Measurements from ENCODE around the gene NHEJ1. TPM values are rescaled to one million over a fixed set of nuclear protein-coding genes. Genes with fewer than 3 reads are reported as not detected.

NHEJ1 gene
- total and polyA plus RNA-seq, 2 of the 13 experiments (the other 11 are each of a cell fraction or from before 2014, with no cell fraction given), result 30.0 to 30.7 TPM

DNA sequence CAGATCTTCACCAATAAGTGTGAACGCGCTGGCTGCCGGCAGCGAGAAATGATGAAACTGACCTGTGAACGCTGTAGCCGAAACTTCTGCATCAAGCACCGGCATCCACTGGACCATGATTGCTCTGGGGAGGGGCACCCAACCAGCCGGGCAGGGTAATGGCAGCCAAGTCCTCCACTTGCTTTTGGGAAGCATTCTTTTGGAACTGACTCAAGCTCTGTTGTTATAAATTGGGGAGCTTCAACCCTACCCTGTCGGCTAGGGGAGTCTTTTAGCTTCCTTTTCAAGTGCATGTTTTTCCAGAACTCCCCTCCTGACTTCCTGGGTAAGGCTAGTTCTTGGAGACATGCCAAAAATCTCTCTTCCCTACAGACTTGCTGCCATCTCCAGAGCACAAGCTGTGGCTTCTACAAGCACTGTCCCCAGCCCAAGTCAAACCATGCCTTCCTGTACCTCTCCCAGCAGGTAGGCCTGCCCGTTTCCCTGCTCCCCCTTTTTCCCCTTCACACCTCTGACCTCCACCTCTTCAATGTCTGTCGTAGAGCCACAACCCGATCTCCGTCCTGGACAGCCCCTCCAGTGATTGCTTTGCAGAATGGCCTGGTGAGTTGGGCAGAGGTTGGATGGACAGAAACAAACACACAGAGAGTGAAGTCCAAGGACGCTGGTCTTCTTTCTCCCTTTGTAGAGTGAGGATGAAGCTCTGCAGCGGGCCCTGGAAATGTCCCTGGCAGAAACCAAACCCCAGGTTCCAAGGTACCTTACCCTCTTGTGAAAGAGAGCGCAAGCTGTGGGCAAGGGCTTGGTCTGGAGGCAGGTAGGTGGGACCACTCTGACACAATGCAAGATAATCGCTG is 47.5 kb upstream of the NHEJ1 start (continued):
- TF ChIP-seq ELF4 (CRISPR knock-in tag; IDR thresholded peaks at IDR 0.05; ENCODE audit: borderline replicate concordance) (no peak), ZC3H13 (CRISPR knock-in tag; IDR thresholded peaks at IDR 0.05) (peak; percentile 68; the same call in 1 of the 2 replicates), NFAT5 (CRISPR knock-in tag; IDR thresholded peaks at IDR 0.05) (no peak), JUN (CRISPR knock-in tag; IDR thresholded peaks at IDR 0.05) (0 out of 2 replicates have a peak, but pooled peaks have one; percentile 60), ZNF260 (CRISPR knock-in tag; IDR thresholded peaks at IDR 0.05; ENCODE audit: borderline replicate concordance, low read depth) (no peak), RFX3 (CRISPR knock-in tag; IDR thresholded peaks at IDR 0.05) (no peak), MED8 (CRISPR knock-in tag; IDR thresholded peaks at IDR 0.05; ENCODE audit: insufficient replicate concordance) (no peak), SRY (CRISPR knock-in tag; IDR thresholded peaks at IDR 0.05) (no peak), ZBTB40 (IDR thresholded peaks at IDR 0.05) (no peak), ZBTB40 (CRISPR knock-in tag; IDR thresholded peaks at IDR 0.05) (0 out of 2 replicates have a peak, but pooled peaks have one; percentile 62), ZNF253 (CRISPR knock-in tag; IDR thresholded peaks at IDR 0.05; ENCODE audit: borderline replicate concordance) (no peak)
- TF ChIP-seq, protein P1, sequence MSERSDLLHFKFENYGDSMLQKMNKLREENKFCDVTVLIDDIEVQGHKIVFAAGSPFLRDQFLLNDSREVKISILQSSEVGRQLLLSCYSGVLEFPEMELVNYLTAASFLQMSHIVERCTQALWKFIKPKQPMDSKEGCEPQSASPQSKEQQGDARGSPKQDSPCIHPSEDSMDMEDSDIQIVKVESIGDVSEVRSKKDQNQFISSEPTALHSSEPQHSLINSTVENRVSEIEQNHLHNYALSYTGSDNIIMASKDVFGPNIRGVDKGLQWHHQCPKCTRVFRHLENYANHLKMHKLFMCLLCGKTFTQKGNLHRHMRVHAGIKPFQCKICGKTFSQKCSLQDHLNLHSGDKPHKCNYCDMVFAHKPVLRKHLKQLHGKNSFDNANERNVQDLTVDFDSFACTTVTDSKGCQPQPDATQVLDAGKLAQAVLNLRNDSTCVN (CRISPR knock-in tag; IDR thresholded peaks at IDR 0.05; ENCODE audit: borderline replicate concordance), result no peak; the same call in 1 of the 2 replicates

Data from HepG2 (cell line).